K562 (cell line): Measurements from ENCODE around the gene RELA. TPM values are rescaled to one million over a fixed set of nuclear protein-coding genes. Genes with fewer than 3 reads are reported as not detected.

ENCODE experiments used
- ARNT ChIP-seq, 2 experiments: fragments of 450-650 bp; IDR thresholded peaks; 2 replicates each; pipeline ENCODE4 v1.6.1; 2016; ENCODE audit warnings: mild to moderate bottlenecking in 1 of 2
- NR2C1 ChIP-seq, 2 experiments: fragments of 450-650 bp; IDR thresholded peaks; 2 replicates each; pipeline ENCODE4 v1.6.1; 2017; ENCODE audit warnings: mild to moderate bottlenecking in 2 of 2, antibody characterized with exemption in 1 of 2, inconsistent platforms in 1 of 2, missing compliant biosample characterization in 1 of 2, missing genetic modification characterization in 1 of 2
- SREBF2 ChIP-seq: sonication (generic); formaldehyde crosslinking; IDR thresholded peaks from 2 replicates; pipeline ENCODE4 v1.4.0; 2020; ENCODE audit warnings: mild to moderate bottlenecking, missing genetic modification reagents
- ZNF445 ChIP-seq: fragments of 250-450 bp; sonication (Bioruptor Pico); IDR thresholded peaks from 2 replicates; pipeline ENCODE4 v1.4.0; 2020; ENCODE audit warnings: low read depth, mild to moderate bottlenecking, moderate library complexity
- ZNF79 ChIP-seq: fragments of 250-450 bp; sonication (Bioruptor Pico); IDR thresholded peaks from 2 replicates; pipeline ENCODE4 v1.4.0; 2020; ENCODE audit warnings: low read depth, mild to moderate bottlenecking, moderate library complexity
- polyA plus RNA-seq, 8 experiments: library from polyadenylated mRNA; depleted of rRNA in 4 of 8; stranded (reverse) in 5 of 8; unstranded in 3 of 8; fragments of >200 nt; fragmentation: Nextera tagmentation in 2 of 8; fragmentation: Illumina TruSeq in 1 of 8; extraction: Ambion mirVana in 2 of 8; extraction: Trizol in 1 of 8; gene quantifications; 2 replicates each; pipeline versions ENCODE4 v1.2.1 to v1.2.3, GENCODE V29; 2011 to 2014; ENCODE audit warnings: inconsistent platforms in 1 of 8, missing spikeins in 1 of 8
- total RNA-seq, 7 experiments: library from RNA; depleted of rRNA in 6 of 7; stranded (reverse); fragments of >200 nt in 6 of 7; fragmentation: Illumina TruSeq in 2 of 7; extraction: Trizol in 2 of 7; gene quantifications; 2 replicates each; pipeline versions ENCODE4 v1.2.1 to v1.2.3, GENCODE V29; 2011 to 2021; ENCODE audit warnings: low replicate concordance in 1 of 7
- TF ChIP-seq, protein P1 (sequence below), 2 experiments: fragments of 450-650 bp; IDR thresholded peaks; 2 replicates each; pipeline ENCODE4 v1.6.1; 2016; ENCODE audit warnings: mild to moderate bottlenecking in 2 of 2, borderline replicate concordance in 1 of 2, low read depth in 1 of 2, moderate library complexity in 1 of 2
- TF ChIP-seq, protein P2 (sequence below): sonication (generic); IDR thresholded peaks from 2 replicates; pipeline ENCODE4 v1.6.1; 2016
- TF ChIP-seq, protein P3 (sequence below), 2 experiments: fragments of 450-650 bp in 1 of 2; sonication (generic) in 1 of 2; formaldehyde crosslinking in 1 of 2; IDR thresholded peaks in 1 of 2; conservative IDR thresholded peaks in 1 of 2; 2 replicates each; pipeline versions ENCODE4 v1.6.1 to v1.8.1; 2016 to 2023; ENCODE audit warnings: mild to moderate bottlenecking in 2 of 2, moderate library complexity in 2 of 2, inconsistent platforms in 1 of 2, missing genetic modification reagents in 1 of 2

RELA gene
- total and polyA plus RNA-seq, 9 of the 15 experiments (the other 6 are each of a cell fraction or from before 2014, with no cell fraction given), result 6.0 to 67.4 (median 20.6) TPM

DNA sequence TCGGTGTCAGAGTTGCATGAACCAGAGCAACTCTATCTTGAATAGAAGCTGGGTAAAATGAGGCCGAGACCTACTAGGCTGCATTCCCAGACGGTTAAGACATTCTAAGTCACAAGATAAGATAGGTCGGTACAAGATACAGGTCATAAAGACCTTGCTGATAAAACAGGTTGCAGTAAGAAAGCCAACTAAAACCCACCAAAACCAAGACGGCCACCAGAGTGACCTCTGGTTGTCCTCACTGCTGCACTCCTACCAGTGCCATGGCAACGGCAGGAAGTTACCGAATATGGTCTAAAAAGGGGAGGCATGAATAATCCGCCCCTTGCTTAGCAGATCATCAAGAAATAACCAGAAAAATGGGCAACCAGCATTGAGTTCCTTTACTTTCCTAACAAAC is 46.9 kb upstream of the RELA start (continued):
- TF ChIP-seq, protein P1, sequence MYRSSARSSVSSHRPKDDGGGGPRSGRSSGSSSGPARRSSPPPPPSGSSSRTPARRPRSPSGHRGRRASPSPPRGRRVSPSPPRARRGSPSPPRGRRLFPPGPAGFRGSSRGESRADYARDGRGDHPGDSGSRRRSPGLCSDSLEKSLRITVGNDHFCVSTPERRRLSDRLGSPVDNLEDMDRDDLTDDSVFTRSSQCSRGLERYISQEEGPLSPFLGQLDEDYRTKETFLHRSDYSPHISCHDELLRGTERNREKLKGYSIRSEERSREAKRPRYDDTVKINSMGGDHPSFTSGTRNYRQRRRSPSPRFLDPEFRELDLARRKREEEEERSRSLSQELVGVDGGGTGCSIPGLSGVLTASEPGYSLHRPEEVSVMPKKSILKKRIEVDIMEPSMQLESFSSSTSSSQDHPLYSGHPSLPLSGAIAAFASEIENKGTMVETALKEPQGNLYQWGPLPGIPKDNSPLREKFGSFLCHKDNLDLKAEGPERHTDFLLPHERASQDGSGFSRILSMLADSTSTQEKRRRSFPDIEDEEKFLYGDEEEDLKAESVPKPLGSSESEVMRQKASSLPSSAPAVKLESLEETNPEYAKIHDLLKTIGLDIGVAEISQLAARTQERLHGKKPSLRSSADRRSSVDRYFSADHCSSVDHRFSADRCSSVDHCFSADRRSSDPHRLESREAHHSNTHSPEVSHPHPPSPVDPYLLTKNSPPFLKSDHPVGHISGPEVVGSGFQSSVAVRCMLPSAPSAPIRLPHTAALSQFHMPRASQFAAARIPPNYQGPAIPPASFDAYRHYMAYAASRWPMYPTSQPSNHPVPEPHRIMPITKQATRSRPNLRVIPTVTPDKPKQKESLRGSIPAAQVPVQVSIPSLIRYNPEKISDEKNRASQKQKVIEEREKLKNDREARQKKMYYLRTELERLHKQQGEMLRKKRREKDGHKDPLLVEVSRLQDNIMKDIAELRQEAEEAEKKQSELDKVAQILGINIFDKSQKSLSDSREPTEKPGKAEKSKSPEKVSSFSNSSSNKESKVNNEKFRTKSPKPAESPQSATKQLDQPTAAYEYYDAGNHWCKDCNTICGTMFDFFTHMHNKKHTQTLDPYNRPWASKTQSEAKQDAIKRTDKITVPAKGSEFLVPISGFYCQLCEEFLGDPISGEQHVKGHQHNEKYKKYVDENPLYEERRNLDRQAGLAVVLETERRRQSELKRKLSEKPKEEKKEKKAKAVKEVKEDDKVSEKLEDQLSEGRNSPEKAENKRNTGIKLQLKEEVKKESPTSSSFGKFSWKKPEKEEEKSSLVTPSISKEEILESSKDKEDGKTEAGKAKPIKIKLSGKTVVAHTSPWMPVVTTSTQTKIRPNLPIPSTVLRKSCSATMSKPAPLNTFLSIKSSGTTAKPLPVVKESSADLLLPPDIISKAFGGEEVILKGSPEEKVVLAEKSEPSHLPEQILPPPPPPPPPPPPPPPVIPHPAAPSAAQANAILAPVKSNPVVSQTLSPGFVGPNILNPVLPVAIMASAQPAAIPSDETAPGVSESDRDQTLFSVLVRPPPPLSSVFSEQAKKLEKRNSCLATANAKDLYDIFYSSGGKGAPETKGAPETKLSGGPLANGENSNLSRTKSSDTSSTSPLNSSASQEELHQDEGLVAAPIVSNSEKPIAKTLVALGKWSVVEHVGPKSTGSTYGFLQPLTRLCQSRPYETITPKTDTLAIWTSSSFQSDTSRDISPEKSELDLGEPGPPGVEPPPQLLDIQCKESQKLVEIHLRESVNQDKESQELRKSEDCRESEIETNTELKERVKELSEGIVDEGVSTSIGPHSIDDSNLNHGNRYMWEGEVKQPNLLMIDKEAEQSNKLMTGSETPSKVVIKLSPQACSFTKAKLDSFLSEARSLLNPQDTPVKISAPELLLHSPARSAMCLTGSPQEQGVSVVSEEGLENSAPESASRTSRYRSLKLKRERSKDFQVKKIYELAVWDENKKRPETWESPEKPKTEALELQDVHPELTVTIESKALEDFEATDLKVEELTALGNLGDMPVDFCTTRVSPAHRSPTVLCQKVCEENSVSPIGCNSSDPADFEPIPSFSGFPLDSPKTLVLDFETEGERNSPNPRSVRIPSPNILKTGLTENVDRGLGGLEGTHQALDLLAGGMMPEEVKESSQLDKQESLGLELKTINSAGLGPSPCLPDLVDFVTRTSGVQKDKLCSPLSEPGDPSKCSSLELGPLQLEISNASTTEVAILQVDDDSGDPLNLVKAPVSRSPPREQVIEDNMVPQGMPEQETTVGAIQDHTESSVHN (IDR thresholded peaks at IDR 0.05; ENCODE audit: borderline replicate concordance in 1 of 2, low read depth in 1 of 2), result no peak
- TF ChIP-seq ARNT (IDR thresholded peaks at IDR 0.05) (no peak), SREBF2 (no peak), ZNF79 (no peak), ZNF445 (CRISPR knock-in tag) (no peak), NR2C1 (IDR thresholded peaks at IDR 0.05) (no peak), NR2C1 (tag; IDR thresholded peaks at IDR 0.05) (peak; percentile 56)
- TF ChIP-seq, protein P2, sequence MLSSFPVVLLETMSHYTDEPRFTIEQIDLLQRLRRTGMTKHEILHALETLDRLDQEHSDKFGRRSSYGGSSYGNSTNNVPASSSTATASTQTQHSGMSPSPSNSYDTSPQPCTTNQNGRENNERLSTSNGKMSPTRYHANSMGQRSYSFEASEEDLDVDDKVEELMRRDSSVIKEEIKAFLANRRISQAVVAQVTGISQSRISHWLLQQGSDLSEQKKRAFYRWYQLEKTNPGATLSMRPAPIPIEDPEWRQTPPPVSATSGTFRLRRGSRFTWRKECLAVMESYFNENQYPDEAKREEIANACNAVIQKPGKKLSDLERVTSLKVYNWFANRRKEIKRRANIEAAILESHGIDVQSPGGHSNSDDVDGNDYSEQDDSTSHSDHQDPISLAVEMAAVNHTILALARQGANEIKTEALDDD, result peak; percentile 55
- TF ChIP-seq, protein P3, sequence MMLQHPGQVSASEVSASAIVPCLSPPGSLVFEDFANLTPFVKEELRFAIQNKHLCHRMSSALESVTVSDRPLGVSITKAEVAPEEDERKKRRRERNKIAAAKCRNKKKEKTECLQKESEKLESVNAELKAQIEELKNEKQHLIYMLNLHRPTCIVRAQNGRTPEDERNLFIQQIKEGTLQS (IDR thresholded peaks at IDR 0.05), result no peak
- TF ChIP-seq, protein P3 (CRISPR knock-in tag; conservative IDR thresholded peaks at IDR 0.05), result peak; percentile 60; the same call in 1 of the 2 replicates
